H1 (cell line): ENCODE results near the gene SSC5D. TPM values are rescaled to one million over a fixed set of nuclear protein-coding genes. Genes with fewer than 3 reads are reported as not detected.

Source experiments
- ATF2 ChIP-seq: IDR thresholded peaks from 2 replicates; pipeline ENCODE4 v1.6.1; 2012; ENCODE audit warnings: low read length, inconsistent platforms
- ATF3 ChIP-seq: IDR thresholded peaks from 2 replicates; pipeline ENCODE4 v1.6.1; 2011; ENCODE audit warnings: low read depth, mild to moderate bottlenecking, low read length; ENCODE audit not compliant: insufficient read depth
- CBX8 ChIP-seq: fragments of 300-800, 300-1000 bp; sonication (generic); IDR thresholded peaks from 2 replicates; pipeline ENCODE4 v1.7.1; 2016; ENCODE audit warnings: low read depth, low read length, borderline replicate concordance
- CHD7 ChIP-seq: fragments of 300-600 bp; sonication (generic); IDR thresholded peaks from 2 replicates; pipeline ENCODE4 v1.7.1; 2012; ENCODE audit warnings: low read length, moderate library complexity, mild to moderate bottlenecking, inconsistent platforms; ENCODE audit not compliant: insufficient replicate concordance
- HDAC2 ChIP-seq, 2 experiments: fragments of 300-600 bp in 1 of 2; sonication (generic) in 1 of 2; IDR thresholded peaks; 2 replicates each; pipeline ENCODE4 v1.6.1; 2011 to 2012; ENCODE audit warnings: low read depth in 2 of 2, low read length in 2 of 2, mild to moderate bottlenecking in 2 of 2, moderate library complexity in 2 of 2, borderline replicate concordance in 1 of 2, inconsistent platforms in 1 of 2
- KDM5A ChIP-seq: fragments of 200-600 bp; IDR thresholded peaks from 2 replicates; pipeline ENCODE4 v1.7.1; 2012; ENCODE audit warnings: mild to moderate bottlenecking, low read length, inconsistent platforms, mixed read lengths
- SRF ChIP-seq: IDR thresholded peaks from 2 replicates; pipeline ENCODE4 v1.6.1; 2011; ENCODE audit warnings: mild to moderate bottlenecking, low read depth, low read length, moderate library complexity
- TBP ChIP-seq: IDR thresholded peaks from 2 replicates; pipeline ENCODE4 v1.6.1; 2011; ENCODE audit warnings: low read depth, low read length, improper control_type of control experiment
- polyA plus RNA-seq, 7 experiments: library from polyadenylated mRNA; depleted of rRNA in 3 of 7; stranded (reverse) in 5 of 7; unstranded in 2 of 7; fragments of >200 nt in 5 of 7; fragments of 200-250 nt in 2 of 7; gene quantifications; 1 replicate in 5 of 7; 2 replicates in 1 of 7; 4 replicates in 1 of 7; pipeline versions ENCODE4 v1.2.1 to v1.2.3, GENCODE V29; 2011 to 2013; ENCODE audit warnings: missing spikeins in 2 of 7, mixed read lengths in 2 of 7
- total RNA-seq: library from RNA; stranded (reverse); fragmentation: NEBNext Ultra II Directional; extraction: Animal tissue kit (Norgen Biotek cat#: 25700); gene quantifications from 2 replicates; pipeline ENCODE4 v1.2.1, GENCODE V29; 2021

The SSC5D gene
- total and polyA plus RNA-seq, 2 of the 8 experiments (the other 6 are each of a cell fraction or from before 2014, with no cell fraction given), result 0.39 to 1.7 TPM

- TF ChIP-seq CHD7 (no peak), ATF3 (no peak), CBX8 (no peak), HDAC2 (IDR thresholded peaks at IDR 0.05; ENCODE audit: borderline replicate concordance in 1 of 2, low read depth in 2 of 2, low read length in 2 of 2) (no peak; a peak in 1 of 4 replicates), KDM5A (no peak), ATF2 (no peak), SRF (no peak), TBP (no peak)
These were observed 46.4 kb upstream of the SSC5D start (continued) for GRCh38 chr19:55441692-55442321.
